OCI-LY3 (cell line): ENCODE results near the gene SLC12A6.

ENCODE experiments used
- H2AFZ ChIP-seq: fragments of 200-600, 300-600 bp; shearing (Covaris generic); 2 replicates; pipeline ENCODE4 v1.6.0; 2014; ENCODE audit warnings: antibody characterized with exemption, low read depth, low read length
- H3K27ac ChIP-seq: fragments of 200-600, 300-600 bp; sonication (generic); 2 replicates; pipeline ENCODE4 v1.5.1; 2014; ENCODE audit warnings: mild to moderate bottlenecking, low read length, moderate library complexity, mixed read lengths
- H3K27me3 ChIP-seq: fragments of 200-600, 300-600 bp; sonication (generic); 2 replicates; pipeline ENCODE4 v1.6.1; 2014; ENCODE audit warnings: low read depth, low read length, mixed read lengths
- H3K36me3 ChIP-seq: fragments of 200-600, 300-600 bp; sonication (generic); replicated peaks from 2 replicates; pipeline ENCODE3; 2014; ENCODE audit warnings: low read depth, low read length, mixed read lengths
- H3K4me1 ChIP-seq: fragments of 300-600, 200-600 bp; sonication (generic); 2 replicates; pipeline ENCODE4 v1.6.1; 2014; ENCODE audit warnings: low read length, mixed read lengths
- H3K4me2 ChIP-seq: fragments of 200-600, 300-600 bp; sonication (generic); 2 replicates; pipeline ENCODE4 v1.6.1; 2014; ENCODE audit warnings: low read length, mixed read lengths
- H3K4me3 ChIP-seq: fragments of 300-600, 200-600 bp; sonication (generic); 2 replicates; pipeline ENCODE4 v1.5.1; 2014; ENCODE audit warnings: antibody characterized with exemption, mild to moderate bottlenecking, low read length, moderate library complexity
- H3K79me2 ChIP-seq: fragments of 300-600, 200-600 bp; shearing (Covaris generic); 2 replicates; pipeline ENCODE4 v1.6.1; 2014; ENCODE audit warnings: mild to moderate bottlenecking, low read length, mixed read lengths
- H3K9ac ChIP-seq: fragments of 300-600, 200-600 bp; shearing (Covaris generic); 2 replicates; pipeline ENCODE4 v1.6.0; 2014; ENCODE audit warnings: mild to moderate bottlenecking, low read length, moderate library complexity
- H3K9me3 ChIP-seq: fragments of 200-600, 300-600 bp; shearing (Covaris generic); 2 replicates; pipeline ENCODE4 v1.6.1; 2014; ENCODE audit warnings: low read length, mixed read lengths; ENCODE audit not compliant: insufficient read depth
- H4K20me1 ChIP-seq: fragments of 200-600, 300-600 bp; sonication (generic); 2 replicates; pipeline ENCODE4 v1.6.1; 2016; ENCODE audit warnings: low read length, mixed read lengths; ENCODE audit not compliant: insufficient read depth
- EZH2phosphoT487 ChIP-seq: fragments of 200-600 bp; shearing (Covaris generic); IDR thresholded peaks from 2 replicates; pipeline ENCODE4 v1.6.1; 2018; ENCODE audit warnings: antibody characterized with exemption, mixed run types, low read depth
- TF ChIP-seq, protein P1 (sequence below): fragments of 200-600, 300-600 bp; sonication (generic); IDR thresholded peaks from 2 replicates; pipeline ENCODE4 v1.5.1; 2014; ENCODE audit warnings: antibody characterized with exemption, low read length, low read depth

The SLC12A6 gene

GRCh38 chr15:34280193-34280592, 57.4 kb downstream of the SLC12A6 start:
- H3K36me3 ChIP-seq = no peaks in the 10 kb centered on the region
- H3K27me3 ChIP-seq = no peaks in the 10 kb centered on the region
- H3K4me1 ChIP-seq = no peaks in the 10 kb centered on the region
- no peaks in the 10 kb centered on the region for H3K79me2 ChIP-seq
- TF ChIP-seq, protein P1, sequence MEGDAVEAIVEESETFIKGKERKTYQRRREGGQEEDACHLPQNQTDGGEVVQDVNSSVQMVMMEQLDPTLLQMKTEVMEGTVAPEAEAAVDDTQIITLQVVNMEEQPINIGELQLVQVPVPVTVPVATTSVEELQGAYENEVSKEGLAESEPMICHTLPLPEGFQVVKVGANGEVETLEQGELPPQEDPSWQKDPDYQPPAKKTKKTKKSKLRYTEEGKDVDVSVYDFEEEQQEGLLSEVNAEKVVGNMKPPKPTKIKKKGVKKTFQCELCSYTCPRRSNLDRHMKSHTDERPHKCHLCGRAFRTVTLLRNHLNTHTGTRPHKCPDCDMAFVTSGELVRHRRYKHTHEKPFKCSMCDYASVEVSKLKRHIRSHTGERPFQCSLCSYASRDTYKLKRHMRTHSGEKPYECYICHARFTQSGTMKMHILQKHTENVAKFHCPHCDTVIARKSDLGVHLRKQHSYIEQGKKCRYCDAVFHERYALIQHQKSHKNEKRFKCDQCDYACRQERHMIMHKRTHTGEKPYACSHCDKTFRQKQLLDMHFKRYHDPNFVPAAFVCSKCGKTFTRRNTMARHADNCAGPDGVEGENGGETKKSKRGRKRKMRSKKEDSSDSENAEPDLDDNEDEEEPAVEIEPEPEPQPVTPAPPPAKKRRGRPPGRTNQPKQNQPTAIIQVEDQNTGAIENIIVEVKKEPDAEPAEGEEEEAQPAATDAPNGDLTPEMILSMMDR = no peak
- no peak overlapping the region for H2AFZ ChIP-seq
- no peak overlapping the region for H3K9ac ChIP-seq
- H3K9me3 ChIP-seq = no peaks in the 10 kb centered on the region
- H3K4me2 ChIP-seq = no peak overlapping the region
- H4K20me1 ChIP-seq = no peaks in the 10 kb centered on the region
- H3K27ac ChIP-seq = no peak overlapping the region
- H3K4me3 ChIP-seq = no peak overlapping the region

DNA sequence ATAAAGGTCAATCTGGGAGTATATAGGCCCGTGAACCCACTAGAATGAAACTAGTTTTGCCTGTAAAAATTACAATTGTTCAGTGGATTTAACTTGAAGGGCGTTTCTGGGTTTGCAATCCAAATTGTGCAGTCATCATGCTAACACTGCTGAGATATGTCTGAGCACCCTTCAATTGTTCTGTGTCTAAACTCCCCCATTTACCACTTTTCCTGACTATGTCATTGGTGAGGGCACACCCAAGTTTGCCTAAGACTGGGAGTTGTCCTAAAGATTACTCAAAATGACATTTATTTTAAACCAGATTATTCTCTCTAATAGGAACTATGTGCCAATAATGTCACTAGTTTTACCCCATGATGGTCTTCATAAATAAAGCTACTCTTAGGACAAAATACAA, 58.2 kb downstream of the SLC12A6 start:
- no peak overlapping the region for H3K9ac ChIP-seq
- no peak for TF ChIP-seq EZH2phosphoT487
- TF ChIP-seq, protein P1 = no peak
- no peaks in the 10 kb centered on the region for H4K20me1 ChIP-seq
- no peak overlapping the region for H3K4me2 ChIP-seq
- H3K79me2 ChIP-seq = no peaks in the 10 kb centered on the region
- H3K9me3 ChIP-seq = no peaks in the 10 kb centered on the region
- H3K27me3 ChIP-seq = no peaks in the 10 kb centered on the region
- no peaks in the 10 kb centered on the region for H3K4me1 ChIP-seq
- no peak overlapping the region for H3K4me3 ChIP-seq
- no peak overlapping the region for H3K27ac ChIP-seq
- no peaks in the 10 kb centered on the region for H3K36me3 ChIP-seq
- H2AFZ ChIP-seq = no peak overlapping the region

DNA sequence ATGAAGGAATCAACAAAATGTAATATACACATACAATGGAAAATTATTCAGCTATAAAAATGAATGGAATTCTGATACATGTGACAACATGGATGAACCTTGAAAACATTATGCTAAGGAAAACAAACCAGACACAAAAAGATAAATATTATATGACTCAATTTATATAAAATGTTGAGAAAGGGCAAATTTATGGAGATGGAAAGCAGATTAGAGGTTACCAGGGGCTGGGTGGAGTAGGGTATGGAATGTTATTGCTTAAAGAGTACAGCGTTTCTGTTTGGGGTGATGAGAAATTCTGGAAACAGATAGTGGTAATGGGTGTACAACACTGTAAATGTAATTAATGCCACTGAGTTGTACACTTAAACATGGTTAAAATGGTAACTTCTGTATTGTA, 61.9 kb downstream of the SLC12A6 start:
- Histone ChIP-seq H3K9me3 (no peaks in the 10 kb centered on the region), H4K20me1 (no peaks in the 10 kb centered on the region), H3K4me2 (no peak overlapping the region)

DNA sequence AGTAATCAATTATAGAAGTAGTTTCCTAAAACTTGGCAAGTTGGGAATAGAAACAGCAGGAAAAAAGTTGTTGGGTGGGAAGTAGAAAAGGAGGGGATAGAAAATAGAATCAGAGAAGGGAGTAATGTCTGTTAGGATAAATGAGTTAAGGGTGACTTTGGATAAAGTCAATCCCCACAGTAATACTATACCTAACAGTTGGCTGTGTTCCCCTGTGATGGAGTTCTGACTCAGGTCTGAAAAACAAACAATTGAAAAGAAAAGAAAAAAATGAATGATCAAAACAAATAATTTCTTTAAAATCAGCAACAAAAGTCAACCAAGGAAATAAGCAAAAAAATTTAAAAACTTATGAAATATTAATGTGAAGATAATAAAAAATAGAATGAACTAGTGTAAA, 62.4 kb downstream of the SLC12A6 start:
- TF ChIP-seq, protein P1 = no peak
- no peak for TF ChIP-seq EZH2phosphoT487
- Histone ChIP-seq H3K4me1 (no peaks in the 10 kb centered on the region), H4K20me1 (no peaks in the 10 kb centered on the region), H3K4me2 (no peak overlapping the region), H3K36me3 (no peaks in the 10 kb centered on the region), H3K27me3 (no peaks in the 10 kb centered on the region), H3K9ac (no peak overlapping the region), H3K27ac (no peak overlapping the region), H3K4me3 (no peak overlapping the region), H3K9me3 (no peaks in the 10 kb centered on the region), H3K79me2 (no peaks in the 10 kb centered on the region), H2AFZ (no peak overlapping the region)

More for the DNA sequence above, 61.9 kb downstream of the SLC12A6 start:
- Histone ChIP-seq H3K27me3 (no peaks in the 10 kb centered on the region), H3K4me1 (no peaks in the 10 kb centered on the region), H3K9ac (no peak overlapping the region), H3K27ac (no peak overlapping the region), H3K79me2 (no peaks in the 10 kb centered on the region), H3K4me3 (no peak overlapping the region), H3K36me3 (no peaks in the 10 kb centered on the region), H2AFZ (no peak overlapping the region)
- TF ChIP-seq EZH2phosphoT487 = no peak
- TF ChIP-seq, protein P1 = no peak
